Neutrophil (primary cell): ENCODE results near the gene KPNB1.

Source experiments
- H3K27ac ChIP-seq: fragments of 200-600 bp; sonication (generic); 2 replicates; pipeline ENCODE4 v1.5.1; 2016; ENCODE audit warnings: mild to moderate bottlenecking, moderate library complexity
- H3K27me3 ChIP-seq: fragments of 200-600 bp; sonication (generic); 2 replicates; pipeline ENCODE4 v1.6.0; 2016; ENCODE audit warnings: mild to moderate bottlenecking
- H3K36me3 ChIP-seq: fragments of 200-600 bp; sonication (generic); 2 replicates; pipeline ENCODE4 v1.5.1; 2017
- H3K4me1 ChIP-seq, 2 experiments: fragments of 200-600 bp in 1 of 2; sonication (generic) in 1 of 2; 1 replicate in 1 of 2; 2 replicates in 1 of 2; pipeline versions ENCODE4 v1.5.1 to v1.6.1; 2013 to 2016; ENCODE audit warnings: low read depth in 1 of 2, low read length in 1 of 2, mild to moderate bottlenecking in 1 of 2, moderate library complexity in 1 of 2; ENCODE audit not compliant: control insufficient read depth in 1 of 2, insufficient read depth in 1 of 2
- H3K4me3 ChIP-seq, 2 experiments: fragments of 200-600 bp in 1 of 2; sonication (generic) in 1 of 2; 1 replicate in 1 of 2; 2 replicates in 1 of 2; pipeline ENCODE4 v1.5.1; 2013 to 2016; ENCODE audit warnings: low read depth in 1 of 2, low read length in 1 of 2, mild to moderate bottlenecking in 1 of 2, moderate library complexity in 1 of 2
- H3K9me3 ChIP-seq: fragments of 200-600 bp; sonication (generic); 2 replicates; pipeline ENCODE4 v1.5.1; 2016
- CTCF ChIP-seq: fragments of 200-600 bp; sonication (generic); IDR thresholded peaks from 2 replicates; pipeline ENCODE4 v1.5.1; 2016; ENCODE audit warnings: antibody characterized with exemption

The KPNB1 gene

GRCh38 chr17:47716375-47716774, 66.7 kb downstream of the KPNB1 start:
- no peak for TF ChIP-seq CTCF
- peaks cover 89% of the 10 kb centered on the region for H3K27me3 ChIP-seq
- H3K27ac ChIP-seq: no peak overlapping the region
- H3K4me3 ChIP-seq: no peak overlapping the region
- no peaks in the 10 kb centered on the region for H3K9me3 ChIP-seq
- no peaks in the 10 kb centered on the region for H3K4me1 ChIP-seq
- peaks cover 4% of the 10 kb centered on the region for H3K36me3 ChIP-seq

GRCh38 chr17:47717261-47717697, 67.6 kb downstream of the KPNB1 start:
- no peaks in the 10 kb centered on the region for H3K36me3 ChIP-seq
- no peaks in the 10 kb centered on the region for H3K9me3 ChIP-seq
- no peak overlapping the region for H3K4me3 ChIP-seq
- H3K27me3 ChIP-seq: peaks cover 95% of the 10 kb centered on the region
- no peaks in the 10 kb centered on the region for H3K4me1 ChIP-seq
- TF ChIP-seq CTCF: peak; percentile 19
- no peak overlapping the region for H3K27ac ChIP-seq

- H3K4me1 ChIP-seq: no peaks in the 10 kb centered on the region
- no peak for TF ChIP-seq CTCF
- H3K9me3 ChIP-seq: no peaks in the 10 kb centered on the region
- H3K27me3 ChIP-seq: peaks cover 95% of the 10 kb centered on the region
- no peak overlapping the region for H3K27ac ChIP-seq
- no peaks in the 10 kb centered on the region for H3K36me3 ChIP-seq
- H3K4me3 ChIP-seq: no peak overlapping the region
Measured at GRCh38 chr17:47717979-47718621, 68.4 kb downstream of the KPNB1 start.

- Histone ChIP-seq H3K4me3 (no peak overlapping the region), H3K9me3 (no peaks in the 10 kb centered on the region), H3K27me3 (peaks cover 93% of the 10 kb centered on the region), H3K4me1 (no peaks in the 10 kb centered on the region), H3K36me3 (no peaks in the 10 kb centered on the region), H3K27ac (no peak overlapping the region)
- no peak for TF ChIP-seq CTCF
Measured at GRCh38 chr17:47718634-47719405, 69.1 kb downstream of the KPNB1 start.

GRCh38 chr17:47719411-47720152, 69.9 kb downstream of the KPNB1 start:
- TF ChIP-seq CTCF: no peak
- no peaks in the 10 kb centered on the region for H3K4me1 ChIP-seq
- H3K4me3 ChIP-seq: no peak overlapping the region
- H3K36me3 ChIP-seq: no peaks in the 10 kb centered on the region
- no peaks in the 10 kb centered on the region for H3K9me3 ChIP-seq
- H3K27ac ChIP-seq: no peak overlapping the region
- peaks cover 93% of the 10 kb centered on the region for H3K27me3 ChIP-seq
